ENCODE measurements around the gene EPHA10.

Gene EPHA10

DNA sequence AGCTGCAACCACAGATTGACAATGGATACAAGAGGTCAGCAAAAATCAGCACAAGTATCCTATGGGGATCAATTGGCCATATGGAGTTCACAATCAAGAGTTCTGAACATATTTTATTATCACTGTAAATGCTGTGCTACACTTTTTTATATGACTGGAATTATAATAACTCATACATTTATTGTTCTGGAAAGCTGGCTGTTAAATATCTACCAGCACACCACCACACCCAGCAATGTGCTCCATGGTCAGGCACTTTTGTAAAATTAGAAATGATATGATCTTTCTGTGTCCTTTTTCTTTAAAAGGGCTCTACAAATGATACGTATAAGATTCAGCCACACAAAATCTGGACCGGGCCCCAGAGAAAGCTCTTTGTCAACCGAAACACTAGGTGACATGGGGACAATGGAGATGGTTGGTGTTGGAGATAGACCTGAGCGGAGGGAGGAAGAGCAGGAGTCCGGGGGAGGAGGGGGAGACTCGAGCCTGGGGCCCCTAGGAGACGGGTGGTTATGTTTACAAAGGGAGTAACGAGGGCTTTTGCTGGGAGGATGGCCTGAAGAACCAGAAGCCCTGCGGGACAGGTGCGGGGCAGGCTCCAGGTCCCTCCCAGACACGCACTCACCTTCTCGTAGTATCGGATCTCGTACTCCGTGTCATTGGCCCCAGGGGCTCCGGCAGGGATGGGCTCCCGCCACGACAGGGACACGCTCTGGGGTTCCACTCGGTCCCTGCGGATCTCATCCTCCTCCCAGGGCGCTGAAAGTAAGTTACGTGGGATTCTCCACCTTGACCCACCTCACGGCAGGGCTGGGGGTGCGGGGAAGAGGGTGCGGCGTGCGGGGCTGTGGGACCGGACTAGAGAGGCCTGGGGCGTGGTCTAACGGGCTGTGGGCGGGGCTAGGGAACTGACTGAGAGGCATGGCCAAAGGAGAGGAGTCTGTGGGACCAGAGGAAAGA lies 30.0 kb downstream of the EPHA10 start:
- no peak for DNase-seq (ENCODE audit: low read depth, low spot score)

- no peak for DNase-seq (ENCODE audit: low read depth, low spot score)
These were observed 32.7 kb downstream of the EPHA10 start for GRCh38 chr1:37732111-37732780.

DNA sequence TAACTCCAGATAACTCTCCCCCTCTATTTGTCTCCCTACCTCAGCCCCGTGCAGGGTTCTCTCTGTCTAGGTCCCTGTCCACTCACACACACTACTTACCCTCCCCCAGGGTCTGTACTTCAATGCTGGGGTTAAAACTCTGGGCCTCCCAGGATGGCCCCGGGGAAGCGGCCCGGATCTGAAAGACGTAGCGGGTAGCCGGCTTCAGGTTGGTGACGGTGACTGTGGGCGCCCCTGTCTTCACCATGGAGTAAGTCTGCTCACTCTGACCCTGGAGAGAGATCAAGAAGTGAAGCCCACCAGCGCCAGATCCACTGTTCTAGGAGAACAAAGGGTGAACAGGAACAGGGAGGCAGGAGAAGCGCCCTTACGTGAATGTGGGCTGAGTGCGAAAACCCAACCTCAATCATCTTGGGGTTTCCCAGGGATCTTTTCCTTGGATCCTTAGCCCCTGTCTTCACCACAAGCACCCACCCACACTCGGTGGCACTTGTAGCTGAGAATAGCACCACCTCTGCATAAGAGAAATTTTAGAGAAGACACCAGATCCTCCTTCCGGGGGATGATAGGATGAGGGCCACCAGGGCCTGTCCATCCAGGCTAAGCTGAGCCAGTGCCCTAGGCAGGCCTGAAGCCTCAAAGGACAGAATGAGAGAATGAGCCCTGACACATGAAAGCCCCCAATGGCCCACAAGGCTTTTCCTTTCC lies 33.5 kb downstream of the EPHA10 start:
- no peak for DNase-seq (ENCODE audit: low read depth, low spot score)

GRCh38 chr1:37730376-37730775 lies 34.5 kb downstream of the EPHA10 start:
- DNase-seq (ENCODE audit: low read depth, low spot score) = no peak

DNA sequence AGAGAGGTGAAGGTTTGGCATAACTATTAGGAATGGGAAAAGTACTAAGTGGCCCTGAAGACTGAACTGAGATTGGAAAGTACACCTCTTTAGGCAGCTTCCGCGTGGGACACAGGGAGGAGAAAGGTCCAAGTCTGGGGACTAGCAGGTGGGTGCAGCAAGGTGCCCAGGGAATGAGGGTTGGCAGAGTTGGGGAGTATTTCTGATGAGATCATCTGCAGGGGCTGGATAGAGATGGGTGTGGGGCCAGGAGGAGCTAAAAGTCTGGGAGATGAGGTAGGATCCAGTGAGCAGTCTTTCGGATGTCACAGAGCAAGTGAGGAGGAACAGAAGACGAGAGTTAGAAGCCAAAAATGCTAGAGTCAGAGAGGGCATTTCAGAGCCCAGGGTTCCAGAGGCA lies 36.5 kb downstream of the EPHA10 start:
- DNase-seq (ENCODE audit: low read depth, low spot score) = no peak

DNA sequence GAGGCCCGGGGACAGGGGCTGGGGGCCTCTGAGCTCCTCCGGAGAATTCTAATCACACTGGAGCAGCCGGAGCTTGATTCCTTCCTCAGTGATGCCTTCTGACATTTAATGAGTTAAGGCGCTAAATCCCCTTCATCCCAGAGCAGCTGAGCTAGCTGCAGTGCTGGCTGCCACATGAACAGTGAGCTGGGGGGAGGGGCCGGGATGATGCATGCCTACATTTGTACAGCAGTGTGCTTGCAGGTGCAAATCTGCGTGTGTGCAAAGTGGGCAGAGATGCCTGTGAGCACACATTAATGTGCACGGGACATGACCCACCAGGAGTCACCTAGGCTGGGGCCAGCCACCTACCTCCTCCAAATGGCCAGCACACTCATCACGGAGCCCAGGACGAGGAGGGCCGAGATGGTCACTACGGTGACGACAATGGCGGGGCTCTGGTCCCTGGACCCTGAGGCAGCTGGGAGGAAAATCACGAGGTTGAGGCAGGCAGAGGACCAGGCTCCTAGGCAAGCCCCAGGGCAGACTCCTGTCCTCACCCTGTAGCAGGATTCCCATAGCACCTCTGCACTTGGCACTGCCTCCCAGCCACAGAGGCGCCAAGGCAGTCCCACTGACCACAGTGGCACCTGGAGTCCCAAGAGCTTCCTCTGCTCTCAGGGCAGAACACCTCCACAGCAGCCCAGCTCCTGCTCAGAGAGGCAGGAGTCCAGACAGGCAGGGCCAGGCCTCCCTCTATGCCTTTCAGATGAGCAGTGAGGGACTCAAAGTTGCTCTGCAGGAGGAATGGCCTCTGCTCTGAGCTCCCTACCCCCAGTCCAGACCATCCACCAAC lies 38.0 kb downstream of the EPHA10 start:
- no peak for DNase-seq (ENCODE audit: low read depth, low spot score)

GRCh38 chr1:37725851-37726613 lies 38.9 kb downstream of the EPHA10 start:
- DNase-seq (ENCODE audit: low read depth, low spot score) = no peak

DNA sequence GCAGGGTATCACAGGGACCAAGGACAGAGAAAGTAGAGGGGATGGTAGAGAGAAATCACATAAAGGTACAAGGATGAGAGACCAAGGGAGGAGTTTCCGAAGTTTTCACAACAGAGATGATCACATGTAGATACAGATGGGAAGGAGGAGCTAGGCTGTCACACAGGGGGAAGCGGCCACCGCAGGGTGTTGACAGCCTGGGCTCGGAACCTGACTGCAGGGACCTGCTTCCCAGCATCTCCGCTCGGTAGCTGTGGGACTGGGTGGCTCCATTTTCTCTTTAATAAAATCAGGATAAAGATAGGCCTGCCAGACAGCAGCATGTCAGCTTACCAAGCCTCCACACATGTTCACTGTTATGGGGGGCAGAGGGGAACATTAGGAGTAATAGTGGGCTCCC lies 40.3 kb downstream of the EPHA10 start:
- no peak for DNase-seq (ENCODE audit: low read depth, low spot score)

DNA sequence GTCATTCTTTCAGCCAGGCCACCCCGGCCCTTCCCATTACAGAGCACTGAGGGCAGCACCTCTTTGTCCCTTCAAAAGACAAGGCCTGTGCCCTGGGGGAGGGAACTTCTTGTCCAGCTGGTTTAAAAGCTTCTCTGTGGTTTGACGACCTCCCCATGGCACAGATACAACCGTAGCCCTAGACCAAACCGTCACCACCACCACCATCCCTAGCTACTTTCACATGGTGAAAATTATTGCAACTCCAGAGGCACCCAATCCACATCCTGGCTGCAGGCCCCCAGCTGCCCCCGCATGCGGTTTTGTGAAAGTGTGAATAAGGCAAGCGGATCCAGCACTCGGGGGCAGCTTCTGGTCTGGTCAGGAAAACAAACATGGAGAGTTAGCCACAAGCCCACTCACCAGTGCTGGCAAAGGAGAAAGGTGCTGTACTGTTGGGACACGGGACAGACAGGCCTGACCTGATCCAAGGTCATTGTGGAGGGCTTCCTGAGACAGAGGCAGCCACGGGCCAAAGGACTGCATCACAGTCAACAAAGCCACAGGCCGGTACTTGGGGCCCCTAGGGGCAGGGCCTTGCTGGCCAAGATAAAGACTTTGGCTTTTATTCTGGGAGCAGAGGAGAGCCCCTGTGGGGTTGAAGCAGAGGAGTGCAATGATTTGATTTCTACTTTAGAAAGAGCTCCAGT lies 41.4 kb downstream of the EPHA10 start:
- DNase-seq (ENCODE audit: low read depth, low spot score) = no peak

GRCh38 chr1:37723072-37723389 lies 41.9 kb downstream of the EPHA10 start:
- no peak for DNase-seq (ENCODE audit: low read depth, low spot score)

DNA sequence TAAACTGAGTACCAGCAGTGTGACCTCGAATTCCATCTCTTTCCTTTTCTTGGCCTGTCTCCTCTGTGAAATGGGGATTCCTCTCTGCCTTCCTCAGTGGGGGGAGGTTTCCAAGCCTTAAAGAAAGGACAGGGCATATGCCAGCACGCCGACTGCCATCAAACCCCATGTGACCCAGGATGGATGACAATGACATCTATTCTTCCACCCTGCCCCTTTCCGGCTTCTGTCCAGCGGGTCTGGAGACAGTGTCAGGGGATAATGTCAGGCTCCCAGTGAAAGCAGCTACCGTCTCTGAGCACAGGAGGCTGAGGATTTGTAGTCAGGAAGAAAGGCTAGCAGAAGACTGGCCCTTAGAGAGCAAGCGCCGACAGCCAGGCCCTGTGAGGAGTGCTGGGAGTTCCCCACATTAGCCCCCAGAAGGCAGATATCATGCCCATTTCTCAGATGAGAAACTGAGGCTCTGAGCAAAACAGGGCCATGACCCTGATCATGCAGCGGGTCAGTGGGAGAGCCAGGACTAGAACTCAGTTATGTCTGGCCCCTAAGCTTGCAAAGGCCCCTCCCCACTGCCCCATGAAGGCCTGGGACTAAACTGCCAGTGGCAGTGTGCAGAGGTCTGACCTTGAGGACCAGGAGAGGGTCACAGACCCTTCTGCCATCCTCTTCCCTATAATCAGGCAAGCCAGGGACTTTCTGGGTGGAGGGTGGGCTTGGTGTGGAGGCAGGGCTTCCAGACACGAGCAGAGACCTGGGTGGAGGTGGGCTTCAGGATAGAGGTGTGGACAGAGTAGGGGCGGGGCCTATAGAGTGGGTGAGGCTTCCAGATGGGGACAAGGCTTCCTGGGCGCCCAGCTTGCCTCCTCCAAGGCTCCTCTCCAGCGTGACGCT lies 42.5 kb downstream of the EPHA10 start:
- no peak for DNase-seq (ENCODE audit: low read depth, low spot score)

DNA sequence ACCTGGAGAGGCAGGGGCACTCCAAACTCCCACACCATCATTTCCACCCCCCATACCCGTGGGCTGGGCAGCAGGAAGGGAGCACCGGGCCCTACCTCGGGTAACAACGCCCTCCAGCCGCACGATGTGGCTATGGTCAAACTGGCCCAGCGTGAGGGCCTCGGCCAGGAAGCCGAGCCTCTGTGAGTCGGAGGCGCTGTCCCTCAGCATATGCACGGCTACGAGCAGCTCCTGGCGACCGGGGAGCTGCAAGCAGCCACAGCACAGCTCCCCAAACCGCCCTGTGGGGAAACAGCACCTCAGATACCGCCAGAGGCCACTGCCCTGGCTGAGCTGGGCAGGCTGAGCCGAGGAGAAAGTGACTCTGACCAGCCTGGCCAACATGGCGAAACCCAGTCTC lies 43.4 kb downstream of the EPHA10 start:
- no peak for DNase-seq (ENCODE audit: low read depth, low spot score)

DNA sequence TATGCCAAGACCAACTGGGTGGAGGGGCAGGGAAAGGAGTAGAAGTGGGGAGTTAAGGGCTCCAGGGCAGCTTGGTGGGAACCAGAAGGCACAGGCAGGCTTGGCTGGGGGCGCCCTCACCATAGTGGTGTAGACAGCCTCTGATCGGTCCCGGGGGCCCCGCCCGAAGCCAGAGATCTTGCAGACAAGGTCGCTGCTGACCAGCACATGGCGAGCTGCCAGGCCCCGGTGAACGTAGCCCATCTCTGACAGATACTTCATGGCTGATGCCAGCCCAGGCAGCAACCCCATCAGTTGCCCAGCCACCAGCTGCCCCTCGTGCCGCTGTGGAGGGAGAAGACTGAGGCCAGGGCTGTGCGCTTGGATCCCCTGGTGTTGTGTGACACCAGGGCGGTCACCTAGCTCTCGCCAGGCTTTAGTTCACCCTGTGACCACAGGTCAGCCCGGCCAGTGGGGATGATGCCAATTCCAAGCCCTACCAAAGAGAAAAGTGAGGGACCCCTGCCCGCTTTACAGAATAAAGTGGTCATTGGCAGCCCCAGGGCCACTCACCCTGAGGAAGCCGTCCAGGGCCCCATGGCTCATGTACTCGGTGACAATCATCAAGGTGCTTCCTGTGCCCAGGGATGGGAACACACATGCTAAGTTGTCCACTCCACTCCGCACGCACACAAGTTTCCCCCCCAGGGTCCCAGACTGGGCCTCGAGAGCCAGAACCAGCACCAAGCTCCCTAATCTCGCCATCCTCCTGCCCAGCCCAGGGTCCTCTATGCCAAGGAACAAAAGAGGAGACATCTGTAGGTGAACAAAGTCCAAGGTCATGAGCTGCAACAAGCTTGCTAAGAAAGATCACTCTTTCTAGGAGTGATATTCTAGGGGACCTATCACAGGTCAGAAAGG lies 44.4 kb downstream of the EPHA10 start:
- DNase-seq (ENCODE audit: low read depth, low spot score) = no peak

GRCh38 chr1:37719572-37720195 lies 45.2 kb downstream of the EPHA10 start:
- no peak for DNase-seq (ENCODE audit: low read depth, low spot score)

- no peak for DNase-seq (ENCODE audit: low read depth, low spot score)
These were observed 45.9 kb downstream of the EPHA10 start for GRCh38 chr1:37718901-37719571.

DNA sequence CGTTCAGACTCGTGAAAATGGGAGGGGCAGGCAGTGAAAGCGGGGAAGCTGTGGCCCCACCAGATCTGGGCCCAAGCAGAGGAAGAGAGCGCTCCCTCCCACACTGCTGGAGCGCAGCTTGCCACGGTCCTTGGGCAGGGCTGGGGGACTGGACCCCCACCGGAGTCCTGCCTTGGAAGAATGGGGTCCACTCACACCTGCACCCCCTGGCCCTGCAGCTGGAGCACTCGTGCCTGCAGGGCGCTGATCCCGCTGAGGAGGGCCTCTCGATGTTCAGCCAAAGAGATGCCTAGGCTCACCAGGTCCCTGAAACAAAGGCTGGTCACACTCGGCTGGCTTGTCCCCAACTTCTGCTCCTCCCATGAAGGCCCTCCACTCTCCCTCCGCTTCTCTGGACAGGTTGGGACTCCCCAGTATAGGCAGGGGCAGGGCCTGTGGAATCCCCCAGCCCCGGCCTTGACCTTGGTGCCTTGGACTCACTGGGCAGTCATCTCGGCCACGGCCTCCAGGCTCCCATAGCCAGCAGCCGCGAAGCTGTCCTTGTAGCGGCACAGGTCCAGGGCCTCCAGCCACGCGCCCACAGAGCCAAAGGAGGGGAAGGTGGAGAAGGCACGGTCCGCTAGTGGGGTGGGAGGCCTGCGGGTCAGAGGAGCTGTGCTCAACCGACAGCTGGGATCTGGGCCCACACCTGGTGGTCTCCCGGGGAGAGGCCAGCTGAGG lies 46.6 kb downstream of the EPHA10 start:
- DNase-seq (ENCODE audit: low read depth, low spot score) = no peak

DNA sequence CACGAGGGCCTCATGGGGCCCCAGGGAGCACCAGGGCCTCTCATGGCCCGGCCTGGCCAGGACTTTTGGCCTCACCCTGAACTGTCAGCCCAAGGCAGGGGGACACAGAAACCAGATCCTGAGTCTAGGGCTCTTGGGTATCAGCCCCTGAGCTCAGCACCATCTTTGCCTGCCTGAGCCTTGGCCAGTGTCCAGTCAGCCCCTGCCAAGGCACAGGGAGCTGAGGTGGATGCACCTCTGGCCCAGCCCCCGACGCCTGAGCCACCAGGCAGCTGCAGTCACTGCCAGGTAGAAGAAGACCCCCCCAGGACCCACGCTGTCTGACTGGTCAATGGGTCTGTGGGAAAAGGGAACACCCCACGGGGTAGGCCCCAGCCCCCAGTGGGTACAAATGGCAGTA lies 47.3 kb downstream of the EPHA10 start:
- DNase-seq (ENCODE audit: low read depth, low spot score) = no peak

Measured in activated CD4-positive, CD25-positive, alpha-beta regulatory T cell treated with anti-CD3 and anti-CD28 coated beads, Interleukin-2, amount 50 U/mL, for 16 hours (primary cell).